ENCODE results near the gene DUSP9.

DUSP9 gene

GRCh38 chrX:153610836-153611213 is 36.2 kb upstream of the DUSP9 start:
- 0 out of 3 replicates have a peak, but pooled peaks have one; percentile 4 for ATAC-seq
- no peak for TF ChIP-seq RARB (CRISPR knock-in tag; IDR thresholded peaks at IDR 0.05)
- TF ChIP-seq PATZ1 (CRISPR knock-in tag; IDR thresholded peaks at IDR 0.05; ENCODE audit: borderline replicate concordance): no peak
- no peak for TF ChIP-seq CSRNP3 (CRISPR knock-in tag; IDR thresholded peaks at IDR 0.05)
- no peak for TF ChIP-seq ZNF70 (CRISPR knock-in tag; IDR thresholded peaks at IDR 0.05)
- TF ChIP-seq PPARA (CRISPR knock-in tag; IDR thresholded peaks at IDR 0.05; ENCODE audit: borderline replicate concordance): no peak
- TF ChIP-seq ARNTL (CRISPR knock-in tag; IDR thresholded peaks at IDR 0.05; ENCODE audit: borderline replicate concordance, low read depth): no peak
- no peak for TF ChIP-seq ISL1 (CRISPR knock-in tag; IDR thresholded peaks at IDR 0.05)
- TF ChIP-seq ZNF8 (CRISPR knock-in tag; IDR thresholded peaks at IDR 0.05): no peak
- no peak for TF ChIP-seq POU6F1 (CRISPR knock-in tag; IDR thresholded peaks at IDR 0.05; ENCODE audit: borderline replicate concordance, low read depth)
- TF ChIP-seq TOX (CRISPR knock-in tag; IDR thresholded peaks at IDR 0.05; ENCODE audit: borderline replicate concordance): no peak
- TF ChIP-seq ESRRG (CRISPR knock-in tag; IDR thresholded peaks at IDR 0.05): no peak
- TF ChIP-seq TCF4 (CRISPR knock-in tag; IDR thresholded peaks at IDR 0.05; ENCODE audit: borderline replicate concordance): no peak
- TF ChIP-seq ZC3H10 (CRISPR knock-in tag; IDR thresholded peaks at IDR 0.05): no peak
- TF ChIP-seq SNAI2 (CRISPR knock-in tag; IDR thresholded peaks at IDR 0.05): no peak
- no peak for TF ChIP-seq ZFP3 (CRISPR knock-in tag; IDR thresholded peaks at IDR 0.05)
- no peak for TF ChIP-seq ZNF565 (CRISPR knock-in tag; conservative IDR thresholded peaks at IDR 0.05; ENCODE audit: low read depth)
- TF ChIP-seq CSDC2 (CRISPR knock-in tag; IDR thresholded peaks at IDR 0.05): no peak
- no peak for TF ChIP-seq GLIS3 (CRISPR knock-in tag; IDR thresholded peaks at IDR 0.05)
- no peak for TF ChIP-seq CREB5 (CRISPR knock-in tag; IDR thresholded peaks at IDR 0.05; ENCODE audit: low read depth)
- no peak for TF ChIP-seq ZFP30 (CRISPR knock-in tag; IDR thresholded peaks at IDR 0.05)

- no peak for TF ChIP-seq ZFP3 (CRISPR knock-in tag; IDR thresholded peaks at IDR 0.05)
- no peak for TF ChIP-seq SNAI2 (CRISPR knock-in tag; IDR thresholded peaks at IDR 0.05)
- TF ChIP-seq ESRRG (CRISPR knock-in tag; IDR thresholded peaks at IDR 0.05): no peak
- no peak for ATAC-seq
Observed at GRCh38 chrX:153611298-153612095, 35.5 kb upstream of the DUSP9 start.

GRCh38 chrX:153612413-153612812 is 34.6 kb upstream of the DUSP9 start:
- no peak for ATAC-seq
- TF ChIP-seq ZFP30 (CRISPR knock-in tag; IDR thresholded peaks at IDR 0.05): no peak

- TF ChIP-seq CSRNP3 (CRISPR knock-in tag; IDR thresholded peaks at IDR 0.05) (no peak), PPARA (CRISPR knock-in tag; IDR thresholded peaks at IDR 0.05; ENCODE audit: borderline replicate concordance) (no peak), SNAI2 (CRISPR knock-in tag; IDR thresholded peaks at IDR 0.05) (no peak), CSDC2 (CRISPR knock-in tag; IDR thresholded peaks at IDR 0.05) (no peak), POU6F1 (CRISPR knock-in tag; IDR thresholded peaks at IDR 0.05; ENCODE audit: borderline replicate concordance, low read depth) (no peak), TOX (CRISPR knock-in tag; IDR thresholded peaks at IDR 0.05; ENCODE audit: borderline replicate concordance) (no peak), TSHZ2 (CRISPR knock-in tag; IDR thresholded peaks at IDR 0.05) (no peak), ZFP30 (CRISPR knock-in tag; IDR thresholded peaks at IDR 0.05) (no peak), ISL1 (CRISPR knock-in tag; IDR thresholded peaks at IDR 0.05) (no peak), ARNTL (CRISPR knock-in tag; IDR thresholded peaks at IDR 0.05; ENCODE audit: borderline replicate concordance, low read depth) (no peak), ZC3H10 (CRISPR knock-in tag; IDR thresholded peaks at IDR 0.05) (no peak), ZNF8 (CRISPR knock-in tag; IDR thresholded peaks at IDR 0.05) (no peak), GLIS3 (CRISPR knock-in tag; IDR thresholded peaks at IDR 0.05) (no peak), ZFP3 (CRISPR knock-in tag; IDR thresholded peaks at IDR 0.05) (no peak), TCF4 (CRISPR knock-in tag; IDR thresholded peaks at IDR 0.05; ENCODE audit: borderline replicate concordance) (no peak), RARB (CRISPR knock-in tag; IDR thresholded peaks at IDR 0.05) (no peak)
- no peak for ATAC-seq
Observed at GRCh38 chrX:153614818-153615217, 32.2 kb upstream of the DUSP9 start.

Data from SK-N-SH treated with all-trans-retinoic acid at 6 μM for 48 hours (cell line).